ENCODE results near the gene GNAZ.

Gene GNAZ

DNA sequence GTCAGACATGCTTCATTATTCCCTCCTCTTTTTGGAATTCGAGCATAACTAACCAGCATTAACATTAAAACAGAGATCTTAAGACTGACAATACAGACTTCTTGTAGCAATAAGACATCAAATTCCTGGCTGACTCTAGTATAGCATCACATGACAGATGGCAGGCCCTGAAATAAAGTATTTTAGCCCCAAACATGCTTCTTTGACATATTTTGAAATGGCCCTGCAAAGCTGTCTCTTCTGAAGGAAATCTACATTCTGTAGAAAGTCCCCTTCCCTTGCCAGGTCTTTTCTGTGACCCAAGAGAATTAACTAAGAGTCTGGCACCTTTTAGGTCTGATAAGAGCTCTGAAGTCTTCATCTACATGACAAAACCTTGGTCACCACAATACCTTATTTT, 38.5 kb upstream of the GNAZ start:
- H2BK120ac ChIP-seq (ENCODE audit: insufficient read depth, low read length, poor library complexity): no peak overlapping the region
- H2BK5ac ChIP-seq (ENCODE audit: low read depth, low read length, poor library complexity): no peak overlapping the region
- H2AFZ ChIP-seq (ENCODE audit: insufficient read depth, low read length, poor library complexity): no peak overlapping the region
- no peak overlapping the region for H3K18ac ChIP-seq (ENCODE audit: low read length)
- no peak overlapping the region for H3K4me3 ChIP-seq (ENCODE audit: low read depth, low read length)
- H3K27ac ChIP-seq (ENCODE audit: low read depth, low read length): no peak overlapping the region
- no peak overlapping the region for H4K8ac ChIP-seq (ENCODE audit: low read depth, low read length)
- no peaks in the 10 kb centered on the region for H3K27me3 ChIP-seq (ENCODE audit: insufficient read depth, low read length)
- no peak overlapping the region for H2AK5ac ChIP-seq (ENCODE audit: low read length)
- H2BK12ac ChIP-seq (ENCODE audit: low read length): no peak overlapping the region
- H3K23ac ChIP-seq (ENCODE audit: low read length): no peak overlapping the region
- H3K4ac ChIP-seq (ENCODE audit: low read depth, low read length): no peak overlapping the region
- H3K4me2 ChIP-seq (ENCODE audit: low read length): no peak overlapping the region
- H3K79me2 ChIP-seq (ENCODE audit: control insufficient read depth, insufficient read depth, low read length, poor library complexity): no peaks in the 10 kb centered on the region
- WGBS (ENCODE audit: extremely low coverage, insufficient coverage, insufficient read length): no CpG with 5 or more reads among the region's 1 CpG
- no peaks in the 10 kb centered on the region for H3K4me1 ChIP-seq (ENCODE audit: control insufficient read depth in 1 of 2, insufficient read depth in 2 of 2, low read length in 2 of 2)
- H3K79me1 ChIP-seq (ENCODE audit: low read length): no peaks in the 10 kb centered on the region
- no peak overlapping the region for H3K9ac ChIP-seq (ENCODE audit: low read length)
- no peaks in the 10 kb centered on the region for H3K36me3 ChIP-seq (ENCODE audit: control insufficient read depth in 1 of 2, insufficient read depth in 2 of 2, low read length in 2 of 2)
- no peak overlapping the region for H4K12ac ChIP-seq (ENCODE audit: low read depth, low read length)
- DNase-seq: no peak
- no peak overlapping the region for H3K14ac ChIP-seq (ENCODE audit: low read length)
- H3K9me3 ChIP-seq (ENCODE audit: insufficient read depth, low read depth, low read length): no peaks in the 10 kb centered on the region
- H4K91ac ChIP-seq (ENCODE audit: low read depth, low read length): no peak overlapping the region

DNA sequence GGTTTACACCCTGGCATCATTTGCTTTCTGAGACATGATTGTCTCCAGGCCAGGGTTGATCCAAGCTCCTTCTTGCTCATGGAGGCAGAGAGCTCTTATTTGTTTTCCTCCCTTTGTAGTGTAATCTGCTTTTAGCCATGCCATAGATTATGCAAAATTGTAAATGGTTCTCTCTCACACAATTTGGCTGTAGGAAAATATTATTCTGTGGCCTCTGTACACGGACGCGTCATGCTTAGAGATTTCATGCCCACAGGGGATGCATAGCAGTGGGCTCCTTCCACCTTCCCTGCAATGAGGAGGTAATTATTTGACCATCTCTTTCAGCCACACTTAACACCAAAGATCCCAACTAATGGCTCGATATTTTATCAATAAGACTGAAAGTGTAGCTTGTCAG, 37.7 kb upstream of the GNAZ start:
- Histone ChIP-seq H3K18ac (ENCODE audit: low read length) (no peak overlapping the region), H4K8ac (ENCODE audit: low read depth, low read length) (no peak overlapping the region), H3K23ac (ENCODE audit: low read length) (no peak overlapping the region), H3K27me3 (ENCODE audit: insufficient read depth, low read length) (no peaks in the 10 kb centered on the region), H3K27ac (ENCODE audit: low read depth, low read length) (no peak overlapping the region), H4K12ac (ENCODE audit: low read depth, low read length) (no peak overlapping the region), H4K91ac (ENCODE audit: low read depth, low read length) (no peak overlapping the region), H3K79me1 (ENCODE audit: low read length) (no peaks in the 10 kb centered on the region), H3K79me2 (ENCODE audit: control insufficient read depth, insufficient read depth, low read length, poor library complexity) (no peaks in the 10 kb centered on the region), H3K9ac (ENCODE audit: low read length) (no peak overlapping the region), H3K4me1 (ENCODE audit: control insufficient read depth in 1 of 2, insufficient read depth in 2 of 2, low read length in 2 of 2) (no peaks in the 10 kb centered on the region), H3K14ac (ENCODE audit: low read length) (no peak overlapping the region), H3K4ac (ENCODE audit: low read depth, low read length) (no peak overlapping the region), H3K36me3 (ENCODE audit: control insufficient read depth in 1 of 2, insufficient read depth in 2 of 2, low read length in 2 of 2) (no peaks in the 10 kb centered on the region), H2BK12ac (ENCODE audit: low read length) (no peak overlapping the region), H3K4me3 (ENCODE audit: low read depth, low read length) (no peak overlapping the region), H2BK120ac (ENCODE audit: insufficient read depth, low read length, poor library complexity) (no peak overlapping the region), H2AFZ (ENCODE audit: insufficient read depth, low read length, poor library complexity) (no peak overlapping the region), H3K4me2 (ENCODE audit: low read length) (no peak overlapping the region), H2AK5ac (ENCODE audit: low read length) (no peak overlapping the region), H2BK5ac (ENCODE audit: low read depth, low read length, poor library complexity) (no peak overlapping the region), H3K9me3 (ENCODE audit: insufficient read depth, low read depth, low read length) (no peaks in the 10 kb centered on the region)
- peak; percentile 52 to 81 for DNase-seq
- WGBS (ENCODE audit: extremely low coverage, insufficient coverage, insufficient read length): no CpG with 5 or more reads among the region's 4 CpGs

- Histone ChIP-seq H3K79me1 (ENCODE audit: low read length) (no peaks in the 10 kb centered on the region), H3K23ac (ENCODE audit: low read length) (no peak overlapping the region), H2BK120ac (ENCODE audit: insufficient read depth, low read length, poor library complexity) (no peak overlapping the region), H4K91ac (ENCODE audit: low read depth, low read length) (no peak overlapping the region), H2AFZ (ENCODE audit: insufficient read depth, low read length, poor library complexity) (no peak overlapping the region), H3K9me3 (ENCODE audit: insufficient read depth, low read depth, low read length) (no peaks in the 10 kb centered on the region), H3K14ac (ENCODE audit: low read length) (no peak overlapping the region), H4K8ac (ENCODE audit: low read depth, low read length) (no peak overlapping the region), H3K4ac (ENCODE audit: low read depth, low read length) (no peak overlapping the region), H2BK5ac (ENCODE audit: low read depth, low read length, poor library complexity) (no peak overlapping the region), H3K18ac (ENCODE audit: low read length) (no peak overlapping the region), H3K9ac (ENCODE audit: low read length) (no peak overlapping the region), H2AK5ac (ENCODE audit: low read length) (no peak overlapping the region), H3K27ac (ENCODE audit: low read depth, low read length) (no peak overlapping the region), H4K12ac (ENCODE audit: low read depth, low read length) (no peak overlapping the region), H3K4me1 (ENCODE audit: control insufficient read depth in 1 of 2, insufficient read depth in 2 of 2, low read length in 2 of 2) (no peaks in the 10 kb centered on the region), H3K79me2 (ENCODE audit: control insufficient read depth, insufficient read depth, low read length, poor library complexity) (no peaks in the 10 kb centered on the region), H3K27me3 (ENCODE audit: insufficient read depth, low read length) (no peaks in the 10 kb centered on the region), H2BK12ac (ENCODE audit: low read length) (no peak overlapping the region), H3K36me3 (ENCODE audit: control insufficient read depth in 1 of 2, insufficient read depth in 2 of 2, low read length in 2 of 2) (no peaks in the 10 kb centered on the region), H3K4me3 (ENCODE audit: low read depth, low read length) (peak overlapping the region; percentile 57), H3K4me2 (ENCODE audit: low read length) (no peak overlapping the region)
- no CpG with 5 or more reads among the region's 6 CpGs for WGBS (ENCODE audit: extremely low coverage, insufficient coverage, insufficient read length)
- DNase-seq: no peak
These were observed 37.0 kb upstream of the GNAZ start for GRCh38 chr22:23033116-23033905.

DNA sequence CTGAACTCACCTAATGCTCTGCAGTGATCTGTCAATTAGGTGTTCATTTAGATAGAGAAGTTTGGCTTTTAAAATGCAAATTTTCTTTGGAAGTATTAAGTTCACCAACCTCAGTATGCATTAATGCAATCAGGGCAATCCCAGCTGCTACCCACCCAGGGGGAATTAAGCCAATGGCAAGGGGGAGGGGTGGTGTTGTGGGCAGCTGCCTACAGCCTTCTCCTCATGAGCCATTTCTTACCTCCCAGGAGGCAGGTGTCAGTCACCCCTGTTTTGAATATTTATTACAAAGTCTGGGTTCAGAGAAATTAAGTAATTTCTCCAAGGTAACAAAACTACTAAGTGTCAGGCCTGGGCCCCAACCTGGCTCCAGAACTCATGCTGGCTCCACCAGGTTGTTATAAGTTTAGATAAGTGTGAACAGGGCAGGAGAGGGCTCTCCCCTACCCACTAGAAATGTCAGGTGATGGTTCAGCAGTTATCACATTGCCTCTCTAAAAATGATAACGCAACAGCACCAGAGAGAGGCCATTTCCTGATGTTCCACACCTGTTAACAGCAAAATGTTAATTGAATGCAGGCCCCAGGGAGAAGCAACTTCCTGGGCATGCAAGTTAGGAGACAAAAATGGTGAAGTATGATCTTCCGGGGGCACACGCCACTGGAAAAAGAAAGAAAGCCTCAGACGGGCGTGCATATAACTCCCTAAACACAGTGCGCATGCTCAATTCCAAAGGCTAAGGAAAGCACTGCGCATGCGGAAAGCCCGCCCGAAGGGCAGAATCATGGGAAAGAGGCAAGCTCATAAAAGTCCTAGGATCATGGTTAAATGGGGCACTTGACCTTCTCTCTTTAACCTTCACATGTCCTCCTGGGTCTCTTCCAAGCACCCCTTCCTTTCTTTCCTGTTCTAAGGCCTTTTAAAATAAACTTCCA, 35.4 kb upstream of the GNAZ start:
- Histone ChIP-seq H4K91ac (ENCODE audit: low read depth, low read length) (no peak overlapping the region), H3K9ac (ENCODE audit: low read length) (no peak overlapping the region), H2AK5ac (ENCODE audit: low read length) (no peak overlapping the region), H4K8ac (ENCODE audit: low read depth, low read length) (no peak overlapping the region), H2BK5ac (ENCODE audit: low read depth, low read length, poor library complexity) (no peak overlapping the region), H3K79me2 (ENCODE audit: control insufficient read depth, insufficient read depth, low read length, poor library complexity) (no peaks in the 10 kb centered on the region), H4K12ac (ENCODE audit: low read depth, low read length) (no peak overlapping the region), H3K4me2 (ENCODE audit: low read length) (no peak overlapping the region), H3K27ac (ENCODE audit: low read depth, low read length) (no peak overlapping the region), H2BK12ac (ENCODE audit: low read length) (no peak overlapping the region), H3K9me3 (ENCODE audit: insufficient read depth, low read depth, low read length) (no peaks in the 10 kb centered on the region), H3K4ac (ENCODE audit: low read depth, low read length) (no peak overlapping the region), H3K23ac (ENCODE audit: low read length) (no peak overlapping the region), H3K79me1 (ENCODE audit: low read length) (no peaks in the 10 kb centered on the region), H3K4me1 (ENCODE audit: control insufficient read depth in 1 of 2, insufficient read depth in 2 of 2, low read length in 2 of 2) (no peaks in the 10 kb centered on the region), H3K4me3 (ENCODE audit: low read depth, low read length) (no peak overlapping the region), H3K18ac (ENCODE audit: low read length) (no peak overlapping the region), H2AFZ (ENCODE audit: insufficient read depth, low read length, poor library complexity) (no peak overlapping the region), H3K36me3 (ENCODE audit: control insufficient read depth in 1 of 2, insufficient read depth in 2 of 2, low read length in 2 of 2) (no peaks in the 10 kb centered on the region), H3K27me3 (ENCODE audit: insufficient read depth, low read length) (no peaks in the 10 kb centered on the region), H3K14ac (ENCODE audit: low read length) (no peak overlapping the region), H2BK120ac (ENCODE audit: insufficient read depth, low read length, poor library complexity) (no peak overlapping the region)
- WGBS (ENCODE audit: extremely low coverage, insufficient coverage, insufficient read length): no CpG with 5 or more reads among the region's 10 CpGs
- peak in 1 of 2 donors; percentile 24 for DNase-seq
